HEK293T (cell line): ENCODE data around the gene CFAP61.

Experiments used
- CTCF ChIA-PET: fragments of 350-600 bp; formaldehyde crosslinking; extraction: SDS; loops from one replicate; lab custom pipeline; 2021; ENCODE audit warnings: antibody characterized with exemption, inconsistent platforms; lab: Yijun Ruan, JAX
- POLR2A ChIA-PET: fragments of 350-600 bp; formaldehyde crosslinking; extraction: SDS; loops from one replicate; lab custom pipeline; 2020; ENCODE audit warnings: antibody characterized with exemption, inconsistent platforms; lab: Yijun Ruan, JAX
- DNase-seq: peaks from one replicate; pipeline ENCODE4 v3.0.0; 2012; ENCODE audit warnings: mixed read lengths; ENCODE audit errors: extremely low spot score
- ARNT ChIP-seq: fragments of 450-650 bp; IDR thresholded peaks from 2 replicates; pipeline ENCODE4 v1.6.1; 2017; ENCODE audit warnings: mild to moderate bottlenecking
- BHLHE40 ChIP-seq: fragments of 450-650 bp; IDR thresholded peaks from 2 replicates; pipeline ENCODE4 v1.6.1; 2016; ENCODE audit warnings: mild to moderate bottlenecking, moderate library complexity, borderline replicate concordance
- CTBP1 ChIP-seq: fragments of 450-650 bp; IDR thresholded peaks from 2 replicates; pipeline ENCODE4 v1.6.1; 2016; ENCODE audit warnings: borderline replicate concordance
- ELF4 ChIP-seq: fragments of 450-650 bp; IDR thresholded peaks from 2 replicates; pipeline ENCODE4 v1.6.1; 2017; ENCODE audit warnings: antibody characterized with exemption
- FOXA1 ChIP-seq: fragments of 450-650 bp; IDR thresholded peaks from 2 replicates; pipeline ENCODE4 v1.6.1; 2016; ENCODE audit warnings: mild to moderate bottlenecking
- FOXK2 ChIP-seq: fragments of 450-650 bp; IDR thresholded peaks from 2 replicates; pipeline ENCODE4 v1.6.1; 2016; ENCODE audit warnings: mild to moderate bottlenecking
- FOXM1 ChIP-seq: fragments of 450-650 bp; IDR thresholded peaks from 2 replicates; pipeline ENCODE4 v1.6.1; 2017; ENCODE audit warnings: mild to moderate bottlenecking, borderline replicate concordance
- HDGF ChIP-seq: fragments of 450-650 bp; IDR thresholded peaks from 2 replicates; pipeline ENCODE4 v1.6.1; 2017; ENCODE audit warnings: antibody characterized with exemption, borderline replicate concordance
- L3MBTL2 ChIP-seq: fragments of 450-650 bp; conservative IDR thresholded peaks from 2 replicates; pipeline ENCODE4 v1.6.1; 2016; ENCODE audit warnings: mild to moderate bottlenecking
- LEF1 ChIP-seq: fragments of 450-650 bp; IDR thresholded peaks from 2 replicates; pipeline ENCODE4 v1.6.1; 2017; ENCODE audit warnings: mild to moderate bottlenecking, borderline replicate concordance
- NFRKB ChIP-seq: fragments of 450-650 bp; IDR thresholded peaks from 2 replicates; pipeline ENCODE4 v1.6.1; 2016; ENCODE audit warnings: mild to moderate bottlenecking, moderate library complexity
- SP1 ChIP-seq: fragments of 450-650 bp; IDR thresholded peaks from 2 replicates; pipeline ENCODE4 v1.6.1; 2017
- SUZ12 ChIP-seq: fragments of 450-650 bp; IDR thresholded peaks from 2 replicates; pipeline ENCODE4 v1.6.1; 2016; ENCODE audit warnings: mild to moderate bottlenecking
- TARDBP ChIP-seq: fragments of 450-650 bp; IDR thresholded peaks from 2 replicates; pipeline ENCODE4 v1.6.1; 2016
- ZNF384 ChIP-seq: fragments of 450-650 bp; IDR thresholded peaks from 2 replicates; pipeline ENCODE4 v1.6.1; 2016
- TF ChIP-seq, protein P1 (sequence below): fragments of 450-650 bp; IDR thresholded peaks from 2 replicates; pipeline ENCODE4 v1.6.1; 2016

Gene CFAP61

DNA sequence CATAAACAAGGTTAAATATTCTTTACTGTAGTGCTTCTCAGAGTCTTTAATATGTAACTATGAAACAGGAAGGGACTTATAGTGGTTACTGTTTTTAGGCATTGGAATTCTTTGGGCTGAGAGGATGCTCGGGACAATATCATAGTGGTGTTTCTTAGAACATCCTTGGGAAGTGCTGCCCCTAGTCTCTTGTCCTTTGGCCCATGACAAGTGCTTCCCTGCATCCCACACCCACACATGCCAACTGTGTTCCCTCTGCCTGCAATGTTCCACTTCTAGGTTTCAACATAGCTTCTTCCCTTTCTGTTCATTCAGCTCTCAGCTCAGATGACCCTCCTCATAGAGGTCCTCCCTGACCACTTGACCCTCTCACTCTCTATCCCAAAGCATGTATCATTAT lies 37.6 kb downstream of the CFAP61 start:
- TF ChIP-seq, protein P1, sequence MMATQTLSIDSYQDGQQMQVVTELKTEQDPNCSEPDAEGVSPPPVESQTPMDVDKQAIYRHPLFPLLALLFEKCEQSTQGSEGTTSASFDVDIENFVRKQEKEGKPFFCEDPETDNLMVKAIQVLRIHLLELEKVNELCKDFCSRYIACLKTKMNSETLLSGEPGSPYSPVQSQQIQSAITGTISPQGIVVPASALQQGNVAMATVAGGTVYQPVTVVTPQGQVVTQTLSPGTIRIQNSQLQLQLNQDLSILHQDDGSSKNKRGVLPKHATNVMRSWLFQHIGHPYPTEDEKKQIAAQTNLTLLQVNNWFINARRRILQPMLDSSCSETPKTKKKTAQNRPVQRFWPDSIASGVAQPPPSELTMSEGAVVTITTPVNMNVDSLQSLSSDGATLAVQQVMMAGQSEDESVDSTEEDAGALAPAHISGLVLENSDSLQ, result no peak
- TF ChIP-seq L3MBTL2 (no peak), ELF4 (no peak), TARDBP (no peak), SP1 (no peak), LEF1 (no peak), NFRKB (no peak), SUZ12 (no peak), HDGF (no peak), ZNF384 (no peak)
- POLR2A ChIA-PET, result no interaction called here
- CTCF ChIA-PET, result interaction anchor here (0.7 kb wide), 1 partner anchor 121 kb away, joined by 3 read pairs; no protein-coding TSS in a partner anchor
- no peak for DNase-seq

DNA sequence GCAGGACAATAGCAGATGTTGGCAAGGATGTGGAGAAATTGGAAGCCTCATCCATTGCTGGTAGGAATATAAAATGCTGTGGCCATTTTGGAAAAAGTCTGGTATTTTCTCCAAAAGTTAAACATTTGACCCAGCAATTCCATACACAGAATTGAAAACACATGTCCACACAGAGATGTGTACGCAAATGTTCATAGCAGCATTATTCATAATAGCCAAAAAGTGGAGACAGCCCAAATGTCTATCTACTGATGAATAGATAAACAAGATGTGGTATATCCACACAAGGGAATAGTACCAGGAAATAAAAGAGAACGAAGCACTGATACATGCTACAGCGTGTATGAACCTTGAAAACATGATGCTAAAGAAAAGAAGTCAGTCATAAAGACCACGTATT lies 40.5 kb downstream of the CFAP61 start:
- ChIA-PET CTCF (no interaction called here), POLR2A (no interaction called here)
- TF ChIP-seq ELF4 (no peak), CTBP1 (no peak), SP1 (no peak), L3MBTL2 (no peak), ZNF384 (no peak), NFRKB (no peak), ARNT (no peak), HDGF (no peak), FOXM1 (no peak), TARDBP (no peak), FOXK2 (no peak), SUZ12 (no peak), BHLHE40 (no peak), FOXA1 (no peak), LEF1 (no peak)
- TF ChIP-seq, protein P1, result no peak
- no peak for DNase-seq

DNA sequence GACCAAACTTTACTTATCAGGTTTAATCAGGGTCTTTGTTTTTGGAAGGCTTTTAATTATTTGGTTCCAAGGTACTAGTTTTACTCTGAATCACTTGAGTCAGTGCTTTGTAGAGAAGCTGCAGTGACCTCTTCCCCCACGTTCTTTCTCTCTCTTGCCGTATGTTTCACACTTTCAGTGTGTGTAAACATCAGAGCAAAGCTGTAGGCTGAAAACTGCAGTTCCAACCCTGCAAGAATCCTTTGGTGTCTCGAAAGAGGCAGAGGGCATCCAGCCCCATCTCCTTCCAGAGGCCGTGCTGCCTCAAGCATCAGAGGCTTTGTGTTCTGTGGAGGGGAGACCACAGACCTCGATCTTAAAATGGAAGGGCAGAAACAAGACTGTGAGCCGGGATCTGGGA lies 42.1 kb downstream of the CFAP61 start:
- TF ChIP-seq TARDBP, result no peak
- CTCF ChIA-PET, result no interaction called here
- no peak for DNase-seq
- POLR2A ChIA-PET, result no interaction called here

DNA sequence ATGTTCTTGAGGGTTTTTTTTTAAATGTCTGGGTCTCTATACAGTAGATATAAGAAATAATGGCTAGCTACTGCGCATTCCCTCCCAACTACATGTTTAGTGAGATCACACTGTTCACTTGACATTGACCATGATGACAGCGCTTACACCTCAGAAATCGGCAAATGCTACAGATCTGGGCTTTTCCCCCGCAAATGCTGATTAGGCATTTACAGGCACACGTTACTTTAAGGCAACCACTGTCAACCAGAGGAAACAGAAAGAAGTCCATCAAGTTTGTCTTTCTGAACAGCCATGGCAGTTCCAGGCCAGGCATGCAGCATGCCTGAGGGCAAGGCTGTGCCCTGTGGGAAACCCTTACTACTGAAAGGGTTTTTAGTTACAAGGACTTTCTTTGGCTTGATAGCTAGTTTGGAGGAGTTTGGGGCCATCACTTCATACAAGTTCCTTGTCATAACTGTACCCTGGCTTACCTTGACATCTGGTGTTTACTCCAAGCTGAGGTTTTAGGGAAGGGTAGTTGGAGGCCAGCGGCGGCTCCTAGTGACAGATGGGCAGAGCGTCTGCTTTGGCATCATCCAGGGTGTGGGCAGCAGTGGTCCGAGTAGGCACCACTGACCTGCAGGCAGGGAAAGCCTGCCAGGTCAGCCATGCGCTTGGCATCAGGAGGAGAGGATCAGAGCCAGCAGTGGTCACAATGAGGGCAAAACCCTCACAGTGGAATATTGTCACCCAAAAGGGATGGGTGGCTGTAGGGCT lies 43.0 kb downstream of the CFAP61 start:
- TF ChIP-seq FOXK2 (no peak), SUZ12 (no peak), FOXA1 (no peak), HDGF (no peak), NFRKB (no peak), SP1 (no peak), ZNF384 (no peak), ELF4 (no peak), FOXM1 (no peak)
- TF ChIP-seq, protein P1, result no peak
- CTCF ChIA-PET, result no interaction called here
- DNase-seq, result no peak
- POLR2A ChIA-PET, result no interaction called here

DNA sequence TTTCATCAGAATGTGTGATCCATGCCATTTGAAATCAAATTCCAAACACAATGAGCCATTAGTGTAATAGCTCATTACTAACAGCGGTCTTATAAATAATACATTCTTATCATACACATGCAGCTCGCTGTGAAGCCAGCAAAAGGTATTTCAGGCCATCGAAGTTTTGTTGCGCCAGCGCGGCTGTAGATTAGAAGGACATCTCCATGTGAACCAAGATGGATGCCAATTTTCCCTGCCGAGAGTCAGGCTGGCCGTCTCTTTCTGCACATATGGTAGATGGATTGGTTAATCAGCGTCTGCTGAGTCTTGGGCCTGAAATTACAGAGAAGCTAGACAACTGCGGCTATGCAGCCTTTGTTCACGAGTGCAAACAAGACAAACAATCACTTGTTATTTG lies 44.1 kb downstream of the CFAP61 start:
- TF ChIP-seq HDGF, result no peak
- TF ChIP-seq L3MBTL2, result no peak
- DNase-seq, result no peak
- ChIA-PET CTCF (no interaction called here), POLR2A (no interaction called here)

DNA sequence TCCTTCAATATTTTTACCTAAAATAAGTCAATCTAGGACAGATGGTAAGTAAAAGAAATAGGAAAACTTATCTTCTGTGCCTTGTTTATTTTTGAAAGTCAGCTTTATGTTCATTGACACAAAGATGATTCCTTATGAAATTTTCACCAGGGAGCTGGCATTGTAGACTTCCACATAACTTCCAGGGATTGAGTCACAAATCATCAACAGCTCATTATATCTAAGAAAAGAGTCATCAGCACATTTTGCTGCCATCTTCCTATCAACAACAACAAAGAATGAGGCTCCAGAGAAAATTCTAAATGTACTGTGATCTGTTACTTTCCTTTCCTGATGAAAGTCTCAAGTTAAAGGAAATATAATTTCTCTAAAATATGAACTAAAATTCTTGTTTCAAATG lies 48.5 kb downstream of the CFAP61 start:
- no peak for TF ChIP-seq SP1
- no peak for TF ChIP-seq LEF1
- no peak for TF ChIP-seq TARDBP
- TF ChIP-seq ARNT, result no peak
- no peak for TF ChIP-seq BHLHE40
- TF ChIP-seq FOXM1, result no peak
- TF ChIP-seq, protein P1, result no peak
- TF ChIP-seq CTBP1, result no peak
- TF ChIP-seq HDGF, result no peak
- no peak for TF ChIP-seq FOXK2
- TF ChIP-seq ZNF384, result no peak
- no peak for TF ChIP-seq ELF4
- no peak for TF ChIP-seq FOXA1
- TF ChIP-seq L3MBTL2, result no peak
- TF ChIP-seq NFRKB, result no peak
- no peak for TF ChIP-seq SUZ12
- CTCF ChIA-PET, result no interaction called here
- DNase-seq, result no peak
- POLR2A ChIA-PET, result no interaction called here
